ENCODE results near the gene KIF17. TPM values are rescaled to one million over a fixed set of nuclear protein-coding genes. Genes with fewer than 3 reads are reported as not detected.

The KIF17 gene
- total and polyA plus RNA-seq, 2 of the 4 experiments (the other 2 are of a cell fraction): 4.5 to 5.7 TPM

- H2AFZ ChIP-seq (replicated peaks; ENCODE audit: low read length, poor library complexity): no peak overlapping the region
- no peak overlapping the region for H4K8ac ChIP-seq (ENCODE audit: low read depth in 2 of 2, low read length in 2 of 2)
- H3K4me2 ChIP-seq (ENCODE audit: low read depth, low read length): no peak overlapping the region
- no peak overlapping the region for H2BK20ac ChIP-seq (ENCODE audit: low read depth, low read length)
- no peak overlapping the region for H2AK5ac ChIP-seq (ENCODE audit: low read depth, low read length)
- no peak for TF ChIP-seq RAD21 (IDR thresholded peaks at IDR 0.05; ENCODE audit: low read length)
- no peak for TF ChIP-seq FOS (IDR thresholded peaks at IDR 0.05; ENCODE audit: low read depth, low read length)
- no peaks in the 10 kb centered on the region for H3K9me3 ChIP-seq (ENCODE audit: control insufficient read depth, insufficient read depth, low read length)
- no peak overlapping the region for H2BK15ac ChIP-seq (ENCODE audit: low read depth, low read length)
- no peaks in the 10 kb centered on the region for H3K27me3 ChIP-seq (ENCODE audit: control insufficient read depth, insufficient read depth, low read length)
- no peaks in the 10 kb centered on the region; the same call in 1 of the 2 replicates for H4K20me1 ChIP-seq (ENCODE audit: insufficient read depth, low read length)
- H3K27ac ChIP-seq (ENCODE audit: insufficient read depth, low read length): no peak overlapping the region
- H4K91ac ChIP-seq (ENCODE audit: insufficient read depth, low read depth, low read length): no peak overlapping the region
- no peak overlapping the region for H3K9ac ChIP-seq (ENCODE audit: low read depth, low read length)
- H2AK9ac ChIP-seq (replicated peaks; ENCODE audit: low read depth, low read length, poor library complexity): no peak overlapping the region
- no peak overlapping the region for H3K4ac ChIP-seq (ENCODE audit: low read depth, low read length)
- DNase-seq: no peak
- WGBS, 2 experiments (ENCODE audit: extremely low coverage in 2 of 2, insufficient read length in 1 of 2): 80% methylated on average over 11 of the region's 20 CpGs; no CpG with 5 or more reads in 1 of the 2 experiments
- in situ Hi-C loops (cut with MboI; ENCODE audit: low sequenced_read_pairs): no loop called here
- H3K23ac ChIP-seq (ENCODE audit: low read depth, low read length): no peak overlapping the region
- BruUV-seq (replicated peaks): no TSS peak
- no peak overlapping the region for H2BK120ac ChIP-seq (ENCODE audit: low read depth, low read length)
- H3K9me1 ChIP-seq (ENCODE audit: insufficient read depth, low read length): no peaks in the 10 kb centered on the region
- no peaks in the 10 kb centered on the region for H3K4me1 ChIP-seq (ENCODE audit: control insufficient read depth, insufficient read depth, low read length)
- H4K5ac ChIP-seq (ENCODE audit: low read depth, low read length): no peak overlapping the region
- dilution Hi-C loops (cut with HindIII; ENCODE audit: low sequenced_read_pairs, unreplicated experiment): no loop called here
- H3K36me3 ChIP-seq (ENCODE audit: control insufficient read depth, insufficient read depth, low read length): peaks cover 66% of the 10 kb centered on the region
- intact Hi-C loops (cut with micrococcal nuclease): no loop called here
- no peak overlapping the region for H2BK5ac ChIP-seq (ENCODE audit: low read depth, low read length, poor library complexity, severe bottlenecking)
- H3K4me3 ChIP-seq (ENCODE audit: insufficient read depth, low read depth, low read length): no peak overlapping the region
- ATAC-seq (ENCODE audit: low read depth): no peak
- peaks cover 23 to 52% of the 10 kb centered on the region in 2 experiments for H3K79me1 ChIP-seq (ENCODE audit: low read depth in 1 of 2, low read length in 2 of 2)
- H3K18ac ChIP-seq (ENCODE audit: low read depth, low read length): no peak overlapping the region
- POLR2A ChIA-PET (ENCODE audit: unreplicated experiment): no interaction called here
- H3K56ac ChIP-seq (ENCODE audit: extremely low read depth, insufficient read depth, low read length): no peak overlapping the region
- CTCF ChIA-PET: no interaction called here
- no peak overlapping the region for H3K14ac ChIP-seq (replicated peaks; ENCODE audit: low read depth, low read length)
Measured at GRCh38 chr1:20654104-20654690, 63.6 kb downstream of the KIF17 start.

Measured in IMR-90 (cell line).